Neural progenitor cell (in vitro differentiated cells): ENCODE data around the gene CTSD.

Experiments
- EZH2 ChIP-seq: fragments of 200-600 bp; sonication (generic); IDR thresholded peaks from 2 replicates; pipeline ENCODE4 v1.6.1; 2017; ENCODE audit warnings: antibody characterized with exemption, mild to moderate bottlenecking, moderate library complexity
- EZH2phosphoT487 ChIP-seq: fragments of 200-600 bp; sonication (generic); IDR thresholded peaks from 2 replicates; pipeline ENCODE4 v1.6.1; 2017; ENCODE audit warnings: antibody characterized with exemption
- TF ChIP-seq, protein P1 (sequence below): fragments of 200-600 bp; sonication (generic); IDR thresholded peaks from 2 replicates; pipeline ENCODE4 v1.5.1; 2017; ENCODE audit warnings: antibody characterized with exemption, mild to moderate bottlenecking

DNA sequence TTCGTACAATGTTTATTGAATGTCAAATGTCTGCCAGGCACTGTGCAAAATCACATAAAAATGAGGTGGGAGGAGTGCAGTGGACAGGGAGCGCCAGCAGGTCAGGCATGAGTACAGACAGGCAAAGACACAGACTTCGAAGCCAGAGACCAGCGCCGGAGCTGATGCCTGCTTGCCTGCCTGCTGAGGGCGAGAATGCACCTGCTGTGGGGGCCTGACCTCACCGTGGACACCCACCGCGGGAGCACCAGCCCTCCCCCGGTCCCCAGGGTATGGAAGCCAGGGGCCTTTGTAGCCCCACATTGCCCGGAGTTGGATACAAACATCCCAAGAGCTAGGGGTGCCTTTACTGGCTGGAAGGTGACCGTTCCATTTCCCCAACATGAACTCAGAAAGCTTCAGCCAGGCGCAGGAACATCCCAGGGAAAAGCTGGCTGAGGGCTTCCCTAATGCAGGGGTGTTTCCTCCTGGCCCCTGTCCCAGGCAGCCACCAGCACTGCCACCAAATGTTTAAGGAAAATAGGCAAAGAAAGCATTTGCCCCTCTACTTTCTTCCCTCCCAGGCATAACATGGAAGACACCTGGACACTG is 31.2 kb downstream of the CTSD start:
- TF ChIP-seq, protein P1, sequence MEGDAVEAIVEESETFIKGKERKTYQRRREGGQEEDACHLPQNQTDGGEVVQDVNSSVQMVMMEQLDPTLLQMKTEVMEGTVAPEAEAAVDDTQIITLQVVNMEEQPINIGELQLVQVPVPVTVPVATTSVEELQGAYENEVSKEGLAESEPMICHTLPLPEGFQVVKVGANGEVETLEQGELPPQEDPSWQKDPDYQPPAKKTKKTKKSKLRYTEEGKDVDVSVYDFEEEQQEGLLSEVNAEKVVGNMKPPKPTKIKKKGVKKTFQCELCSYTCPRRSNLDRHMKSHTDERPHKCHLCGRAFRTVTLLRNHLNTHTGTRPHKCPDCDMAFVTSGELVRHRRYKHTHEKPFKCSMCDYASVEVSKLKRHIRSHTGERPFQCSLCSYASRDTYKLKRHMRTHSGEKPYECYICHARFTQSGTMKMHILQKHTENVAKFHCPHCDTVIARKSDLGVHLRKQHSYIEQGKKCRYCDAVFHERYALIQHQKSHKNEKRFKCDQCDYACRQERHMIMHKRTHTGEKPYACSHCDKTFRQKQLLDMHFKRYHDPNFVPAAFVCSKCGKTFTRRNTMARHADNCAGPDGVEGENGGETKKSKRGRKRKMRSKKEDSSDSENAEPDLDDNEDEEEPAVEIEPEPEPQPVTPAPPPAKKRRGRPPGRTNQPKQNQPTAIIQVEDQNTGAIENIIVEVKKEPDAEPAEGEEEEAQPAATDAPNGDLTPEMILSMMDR, result no peak
- TF ChIP-seq EZH2 (no peak), EZH2phosphoT487 (no peak)
